ENCODE results near the gene NEK3. TPM values are rescaled to one million over a fixed set of nuclear protein-coding genes. Genes with fewer than 3 reads are reported as not detected.
"Not testable (repeated sequence)": the region's sequence is repeated elsewhere in the genome, so short reads cannot be mapped to it uniquely, and the experiment has no call there.

Gene NEK3
- total and polyA plus RNA-seq, 2 experiments from 2014 or later: 11.0 TPM

DNA sequence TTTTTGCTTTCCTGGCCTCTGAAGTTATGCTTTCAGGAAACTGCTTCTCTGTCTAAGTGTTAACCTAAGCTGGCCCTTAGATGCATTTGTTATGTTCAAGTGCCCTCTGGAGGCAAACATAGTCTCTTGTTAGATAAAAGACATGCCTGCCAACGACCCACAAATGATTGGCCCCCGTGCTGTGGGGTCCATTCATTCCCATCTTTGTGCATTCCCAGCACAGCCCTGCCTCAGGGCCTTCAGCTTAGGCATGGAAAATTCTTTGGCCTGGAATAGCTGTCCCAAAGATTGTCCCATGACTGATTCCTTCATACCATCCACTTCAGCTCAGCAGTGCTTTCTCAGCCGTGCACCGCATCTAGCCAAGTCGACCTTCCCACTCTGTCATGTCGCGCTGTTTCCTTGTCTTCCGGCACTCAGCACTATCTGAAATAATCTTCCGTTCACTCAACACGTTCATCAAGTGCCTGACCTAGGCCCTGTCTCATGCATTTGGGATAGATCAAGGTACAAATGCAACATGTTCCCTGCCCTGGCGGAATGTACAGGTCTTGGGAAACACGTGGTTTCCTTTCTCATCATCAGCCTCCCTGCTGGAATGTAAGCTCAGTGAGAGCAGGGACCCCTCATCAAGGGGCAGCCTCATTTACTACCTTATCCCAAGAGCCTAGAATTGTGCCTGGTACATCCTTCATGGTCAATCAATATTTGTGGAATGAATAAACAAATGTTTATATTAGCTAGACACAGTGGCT lies 42.2 kb upstream of the NEK3 start:
- H3K79me2 ChIP-seq; H3K27me3 ChIP-seq; H3K4me3 ChIP-seq; H3K4me2 ChIP-seq; H4K20me1 ChIP-seq (ENCODE audit: insufficient read depth, poor library complexity, severe bottlenecking); H3K27ac ChIP-seq; H3K9me2 ChIP-seq (replicated peaks; ENCODE audit: insufficient read depth); H3K36me3 ChIP-seq (replicated peaks; ENCODE audit: insufficient read depth, low read depth); H3K9me3 ChIP-seq (ENCODE audit: low read depth); H2AFZ ChIP-seq: not testable (repeated sequence)
- WGBS (ENCODE audit: low lambda C conversion rate, missing lambda C conversion rate): 70% methylated on average over 12 of the region's 12 CpGs
- DNase-seq (ENCODE audit: low spot score): peak; percentile 68
- peaks cover 12% of the 10 kb centered on the region for H3K4me1 ChIP-seq (ENCODE audit: insufficient read depth)
- TF ChIP-seq, protein P1, sequence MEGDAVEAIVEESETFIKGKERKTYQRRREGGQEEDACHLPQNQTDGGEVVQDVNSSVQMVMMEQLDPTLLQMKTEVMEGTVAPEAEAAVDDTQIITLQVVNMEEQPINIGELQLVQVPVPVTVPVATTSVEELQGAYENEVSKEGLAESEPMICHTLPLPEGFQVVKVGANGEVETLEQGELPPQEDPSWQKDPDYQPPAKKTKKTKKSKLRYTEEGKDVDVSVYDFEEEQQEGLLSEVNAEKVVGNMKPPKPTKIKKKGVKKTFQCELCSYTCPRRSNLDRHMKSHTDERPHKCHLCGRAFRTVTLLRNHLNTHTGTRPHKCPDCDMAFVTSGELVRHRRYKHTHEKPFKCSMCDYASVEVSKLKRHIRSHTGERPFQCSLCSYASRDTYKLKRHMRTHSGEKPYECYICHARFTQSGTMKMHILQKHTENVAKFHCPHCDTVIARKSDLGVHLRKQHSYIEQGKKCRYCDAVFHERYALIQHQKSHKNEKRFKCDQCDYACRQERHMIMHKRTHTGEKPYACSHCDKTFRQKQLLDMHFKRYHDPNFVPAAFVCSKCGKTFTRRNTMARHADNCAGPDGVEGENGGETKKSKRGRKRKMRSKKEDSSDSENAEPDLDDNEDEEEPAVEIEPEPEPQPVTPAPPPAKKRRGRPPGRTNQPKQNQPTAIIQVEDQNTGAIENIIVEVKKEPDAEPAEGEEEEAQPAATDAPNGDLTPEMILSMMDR (IDR thresholded peaks at IDR 0.05; ENCODE audit: poor library complexity): peak; percentile 60

DNA sequence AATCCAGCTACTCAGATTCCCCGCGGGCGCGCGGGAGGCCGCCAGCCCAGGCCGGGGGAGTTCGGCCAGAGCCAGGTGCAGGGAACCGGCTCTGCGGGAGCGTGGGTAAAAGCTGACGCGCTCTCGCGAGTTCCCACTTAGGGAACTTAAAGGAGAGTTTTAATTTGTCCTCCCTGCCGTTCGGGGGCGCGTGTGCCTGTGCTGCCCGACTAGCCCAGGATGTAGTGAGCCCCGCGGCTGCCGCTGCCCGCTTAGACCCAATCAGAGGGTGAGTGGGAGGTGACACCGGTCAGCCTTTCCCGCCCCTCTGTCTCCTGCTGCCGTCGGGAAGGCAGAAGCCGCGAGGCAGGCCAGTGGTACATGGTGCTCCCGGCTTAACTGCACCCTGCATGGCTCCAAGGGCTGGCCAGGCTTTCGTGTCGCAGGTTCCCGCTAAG lies 36.0 kb upstream of the NEK3 start:
- Histone ChIP-seq H3K79me2 (peaks cover 33% of the 10 kb centered on the region), H3K27ac (no peak overlapping the region), H3K27me3 (no peaks in the 10 kb centered on the region), H3K9me2 (replicated peaks; ENCODE audit: insufficient read depth) (no peaks in the 10 kb centered on the region), H3K9me3 (ENCODE audit: low read depth) (no peaks in the 10 kb centered on the region), H3K36me3 (replicated peaks; ENCODE audit: insufficient read depth, low read depth) (no peaks in the 10 kb centered on the region), H4K20me1 (ENCODE audit: insufficient read depth, poor library complexity, severe bottlenecking) (no peaks in the 10 kb centered on the region), H3K4me2 (peak overlapping the region; percentile 79), H2AFZ (peak overlapping the region; percentile 100), H3K4me3 (no peak overlapping the region), H3K4me1 (ENCODE audit: insufficient read depth) (peaks cover 7% of the 10 kb centered on the region)
- 65% methylated on average over 34 of the region's 34 CpGs for WGBS (ENCODE audit: low lambda C conversion rate, missing lambda C conversion rate)
- TF ChIP-seq, protein P1 (IDR thresholded peaks at IDR 0.05; ENCODE audit: poor library complexity): no peak
- TF ChIP-seq EZH2phosphoT487 (IDR thresholded peaks at IDR 0.05; ENCODE audit: low read depth, severe bottlenecking, unreplicated experiment) (no peak), EZH2 (IDR thresholded peaks at IDR 0.05; ENCODE audit: borderline replicate concordance) (no peak)
- peak; percentile 14 for DNase-seq (ENCODE audit: low spot score)

DNA sequence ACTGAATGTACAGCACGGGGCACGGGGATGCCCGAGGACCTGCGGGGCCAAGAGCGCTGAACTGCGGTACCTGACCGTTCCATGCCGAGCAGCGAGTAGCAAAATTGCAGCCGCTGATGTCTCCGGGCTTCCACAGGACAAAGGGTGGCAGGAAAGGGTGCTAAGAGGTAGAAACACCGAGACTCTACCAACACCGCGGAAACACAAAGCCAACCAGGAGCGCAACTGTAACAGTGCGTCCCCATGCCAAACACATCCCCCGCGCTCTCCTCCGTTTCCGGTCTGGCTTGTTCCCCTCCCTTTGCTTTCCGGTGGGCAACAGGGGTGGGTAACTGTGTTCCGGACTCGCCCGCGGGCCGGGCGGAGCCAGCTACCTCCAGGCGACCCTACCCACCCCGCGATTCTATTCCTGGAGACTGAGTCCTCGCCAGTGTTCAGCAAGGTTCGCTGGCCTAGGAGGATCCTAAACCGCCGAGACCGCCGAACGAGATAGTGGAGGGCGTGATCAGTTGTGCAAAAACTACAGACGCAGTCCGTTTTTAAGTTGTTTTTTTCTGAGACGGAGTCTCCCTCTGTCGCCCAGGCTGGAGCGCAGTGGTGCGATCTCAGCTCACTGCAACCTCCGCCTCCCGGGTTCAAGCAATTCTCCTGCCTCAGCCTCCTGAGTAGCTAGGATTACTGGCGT lies 34.9 kb upstream of the NEK3 start:
- TF ChIP-seq EZH2phosphoT487 (IDR thresholded peaks at IDR 0.05; ENCODE audit: low read depth, severe bottlenecking, unreplicated experiment) (no peak), EZH2 (IDR thresholded peaks at IDR 0.05; ENCODE audit: borderline replicate concordance) (no peak)
- TF ChIP-seq, protein P1 (IDR thresholded peaks at IDR 0.05; ENCODE audit: poor library complexity): no peak
- Histone ChIP-seq H3K36me3 (replicated peaks; ENCODE audit: insufficient read depth, low read depth) (no peaks in the 10 kb centered on the region), H3K27me3 (no peaks in the 10 kb centered on the region), H3K27ac (peak overlapping the region; percentile 93), H3K79me2 (peaks cover 42% of the 10 kb centered on the region), H3K4me3 (peak overlapping the region; percentile 78), H3K4me1 (ENCODE audit: insufficient read depth) (peaks cover 7% of the 10 kb centered on the region), H4K20me1 (ENCODE audit: insufficient read depth, poor library complexity, severe bottlenecking) (no peaks in the 10 kb centered on the region), H3K4me2 (peak overlapping the region; percentile 79), H2AFZ (peak overlapping the region; percentile 100), H3K9me3 (ENCODE audit: low read depth) (no peaks in the 10 kb centered on the region), H3K9me2 (replicated peaks; ENCODE audit: insufficient read depth) (no peaks in the 10 kb centered on the region)
- peak; percentile 89 for DNase-seq (ENCODE audit: low spot score)
- WGBS (ENCODE audit: low lambda C conversion rate, missing lambda C conversion rate): 2% methylated on average over 47 of the region's 47 CpGs

DNA sequence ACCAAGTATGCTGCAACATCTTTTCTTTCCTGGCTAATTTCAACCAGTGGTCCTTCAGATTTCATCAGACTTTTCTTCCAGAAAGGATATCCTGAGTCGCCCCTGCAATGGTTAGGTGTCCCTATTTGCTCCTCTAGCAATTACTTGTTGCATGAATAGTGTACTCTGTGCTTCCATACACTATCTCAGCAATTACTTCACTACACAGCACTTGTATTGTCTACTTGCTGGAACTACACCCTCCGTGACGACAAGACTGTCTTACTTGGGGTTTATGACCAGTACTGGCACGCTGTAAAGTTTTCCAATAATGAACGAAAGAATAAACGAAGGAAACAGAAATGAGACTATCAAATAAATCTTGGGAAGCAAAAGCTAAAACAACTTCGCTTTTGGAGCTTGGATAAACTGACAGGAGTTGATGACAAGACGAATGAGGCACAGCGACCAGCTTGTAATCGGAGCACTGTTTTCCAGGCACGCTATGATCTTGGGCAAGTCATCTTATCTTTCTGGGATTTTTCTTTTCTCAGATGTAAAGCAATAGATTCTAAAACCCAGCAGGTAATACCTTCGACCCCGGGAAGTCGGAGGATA lies 34.3 kb upstream of the NEK3 start:
- WGBS (ENCODE audit: low lambda C conversion rate, missing lambda C conversion rate): 3% methylated on average over 14 of the region's 14 CpGs
- not testable (repeated sequence) for H3K36me3 ChIP-seq (replicated peaks; ENCODE audit: insufficient read depth, low read depth); H3K27me3 ChIP-seq; H4K20me1 ChIP-seq (ENCODE audit: insufficient read depth, poor library complexity, severe bottlenecking); H3K9me3 ChIP-seq (ENCODE audit: low read depth); H3K4me1 ChIP-seq (ENCODE audit: insufficient read depth); H3K9me2 ChIP-seq (replicated peaks; ENCODE audit: insufficient read depth)
- H3K4me2 ChIP-seq: peak overlapping the region; percentile 77
- peak overlapping the region; percentile 84 for H3K27ac ChIP-seq
- DNase-seq (ENCODE audit: low spot score): peak; percentile 33
- peaks cover 47% of the 10 kb centered on the region for H3K79me2 ChIP-seq
- peak overlapping the region; percentile 88 for H2AFZ ChIP-seq
- peak overlapping the region; percentile 78 for H3K4me3 ChIP-seq

DNA sequence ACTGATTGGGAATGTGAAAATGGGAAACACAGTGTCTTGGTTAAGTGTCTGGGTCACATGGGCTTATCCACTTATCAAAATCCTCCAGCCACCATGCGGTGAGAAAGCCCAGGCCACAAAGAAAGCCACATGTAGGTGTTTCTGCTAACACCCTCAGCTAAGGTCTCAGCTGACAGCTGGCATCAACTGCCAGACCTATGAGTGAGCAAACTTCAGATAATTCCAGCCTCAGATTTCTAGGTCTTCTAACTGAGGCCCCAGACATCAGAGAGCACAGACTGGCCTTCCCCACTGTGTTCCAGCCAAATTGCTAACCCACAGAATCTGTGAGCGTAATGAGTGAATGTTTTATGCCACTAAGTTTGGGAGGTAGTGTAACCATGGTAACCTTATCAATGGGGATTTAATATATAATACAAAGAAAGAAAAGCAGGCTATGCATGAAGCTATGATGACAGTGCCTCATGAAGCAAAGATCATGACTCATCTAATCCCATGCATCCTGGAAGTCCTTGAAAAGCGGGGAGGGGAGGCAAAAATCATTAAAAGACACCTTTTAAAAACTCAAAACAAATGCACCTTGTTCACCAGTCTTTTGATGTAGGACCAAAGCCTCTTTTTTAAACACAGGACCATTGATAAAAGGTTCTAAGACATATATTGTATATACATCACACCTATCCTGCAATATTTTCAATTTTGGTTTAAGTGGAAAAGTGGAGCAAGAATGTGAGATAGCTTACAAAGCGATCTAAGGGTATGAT lies 28.2 kb upstream of the NEK3 start:
- H3K79me2 ChIP-seq: peaks cover 35% of the 10 kb centered on the region
- not testable (repeated sequence) for H3K9me2 ChIP-seq (replicated peaks; ENCODE audit: insufficient read depth); H4K20me1 ChIP-seq (ENCODE audit: insufficient read depth, poor library complexity, severe bottlenecking); H3K27me3 ChIP-seq; H2AFZ ChIP-seq; H3K4me3 ChIP-seq; H3K9me3 ChIP-seq (ENCODE audit: low read depth); DNase-seq (ENCODE audit: low spot score); H3K4me1 ChIP-seq (ENCODE audit: insufficient read depth); H3K36me3 ChIP-seq (replicated peaks; ENCODE audit: insufficient read depth, low read depth)
- H3K4me2 ChIP-seq: peak overlapping the region; percentile 8
- peak overlapping the region; percentile 69 for H3K27ac ChIP-seq
- 72% methylated on average over 4 of the region's 4 CpGs for WGBS (ENCODE audit: low lambda C conversion rate, missing lambda C conversion rate)
